Type B pancreatic cell (in vitro differentiated cells): ENCODE results near the gene SRGAP1. TPM values are rescaled to one million over a fixed set of nuclear protein-coding genes. Genes with fewer than 3 reads are reported as not detected.

Source experiments
- DNase-seq: peaks from one replicate; pipeline ENCODE4 v3.0.0; 2021; ENCODE audit warnings: mixed read lengths; ENCODE audit not compliant: unreplicated experiment; ENCODE audit errors: extremely low spot score
- H3K27ac Mint-ChIP-seq: 2 replicates; pipeline ENCODE4 v1.8.0; 2021; ENCODE audit warnings: mild to moderate bottlenecking, mixed read lengths
- H3K27me3 Mint-ChIP-seq: 2 replicates; pipeline ENCODE4 v1.8.0; 2021; ENCODE audit warnings: mixed read lengths
- H3K36me3 Mint-ChIP-seq: 2 replicates; pipeline ENCODE4 v1.8.0; 2021; ENCODE audit warnings: mixed read lengths
- H3K4me1 Mint-ChIP-seq: one replicate; pipeline ENCODE4 v1.8.0; 2021; ENCODE audit warnings: mixed read lengths; ENCODE audit not compliant: unreplicated experiment
- H3K4me3 Mint-ChIP-seq: 2 replicates; pipeline ENCODE4 v1.8.0; 2021; ENCODE audit warnings: mild to moderate bottlenecking, mixed read lengths
- H3K9me3 Mint-ChIP-seq: 2 replicates; pipeline ENCODE4 v1.8.0; 2021; ENCODE audit warnings: mixed read lengths
- CTCF ChIP-seq: fragments of 200-600 bp; sonication (generic); conservative IDR thresholded peaks from 2 replicates; pipeline ENCODE4 v1.5.0; 2021; ENCODE audit warnings: antibody characterized with exemption, mild to moderate bottlenecking
- total RNA-seq: library from RNA; stranded (reverse); gene quantifications from 2 replicates; pipeline ENCODE4 v1.2.1, GENCODE V29; 2021; ENCODE audit warnings: low replicate concordance

SRGAP1 gene
- total RNA-seq, 1 donor from 2014 or later, result 14.9 TPM

GRCh38 chr12:63822352-63822751, 22.1 kb upstream of the SRGAP1 start:
- no peak for TF ChIP-seq CTCF
- Mint-ChIP-seq H3K27me3 (no peaks in the 10 kb centered on the region), H3K4me1 (no peaks in the 10 kb centered on the region), H3K4me3 (no peak overlapping the region), H3K27ac (no peak overlapping the region), H3K9me3 (peaks cover 8% of the 10 kb centered on the region), H3K36me3 (no peaks in the 10 kb centered on the region)
- DNase-seq, result no peak

- no peaks in the 10 kb centered on the region for H3K36me3 Mint-ChIP-seq
- no peak for TF ChIP-seq CTCF
- no peak overlapping the region for H3K27ac Mint-ChIP-seq
- no peaks in the 10 kb centered on the region for H3K27me3 Mint-ChIP-seq
- H3K9me3 Mint-ChIP-seq, result peaks cover 8% of the 10 kb centered on the region
- H3K4me3 Mint-ChIP-seq, result no peak overlapping the region
- no peak for DNase-seq
- H3K4me1 Mint-ChIP-seq, result no peaks in the 10 kb centered on the region
These were observed 21.5 kb upstream of the SRGAP1 start for GRCh38 chr12:63823040-63823439.

GRCh38 chr12:63826006-63826585, 18.4 kb upstream of the SRGAP1 start:
- no peaks in the 10 kb centered on the region for H3K36me3 Mint-ChIP-seq
- H3K9me3 Mint-ChIP-seq, result peaks cover 7% of the 10 kb centered on the region
- H3K27me3 Mint-ChIP-seq, result no peaks in the 10 kb centered on the region
- H3K4me3 Mint-ChIP-seq, result no peak overlapping the region
- H3K4me1 Mint-ChIP-seq, result no peaks in the 10 kb centered on the region
- DNase-seq, result no peak
- no peak overlapping the region for H3K27ac Mint-ChIP-seq
- peak; percentile 91 for TF ChIP-seq CTCF

DNA sequence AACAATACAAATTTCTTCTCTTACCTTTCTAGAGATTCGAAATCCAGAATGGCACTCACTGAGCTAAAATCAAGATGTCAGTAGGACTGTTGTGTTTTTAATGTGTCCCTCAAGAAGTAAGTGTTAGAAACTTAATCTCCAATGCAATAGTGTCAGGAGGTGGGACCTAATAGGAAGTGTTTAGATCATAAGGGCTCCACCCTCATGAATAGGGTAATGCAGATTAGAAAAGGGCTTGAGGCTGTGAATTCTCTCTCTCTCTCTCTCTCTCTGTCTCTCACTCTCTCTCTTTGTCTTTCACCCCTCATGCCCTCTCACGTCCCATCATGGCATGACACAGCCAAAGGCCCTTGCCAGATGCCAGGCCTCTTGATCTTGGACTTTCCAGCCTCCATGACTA, 15.6 kb upstream of the SRGAP1 start:
- Mint-ChIP-seq H3K27me3 (peaks cover 5% of the 10 kb centered on the region), H3K36me3 (no peaks in the 10 kb centered on the region), H3K9me3 (peaks cover 7% of the 10 kb centered on the region), H3K4me3 (no peak overlapping the region), H3K27ac (no peak overlapping the region), H3K4me1 (no peaks in the 10 kb centered on the region)
- TF ChIP-seq CTCF, result no peak
- no peak for DNase-seq

GRCh38 chr12:63836046-63836445, 8.5 kb upstream of the SRGAP1 start:
- no peak for DNase-seq
- H3K27me3 Mint-ChIP-seq, result peaks cover 13% of the 10 kb centered on the region
- H3K36me3 Mint-ChIP-seq, result no peaks in the 10 kb centered on the region
- H3K27ac Mint-ChIP-seq, result no peak overlapping the region
- H3K9me3 Mint-ChIP-seq, result no peaks in the 10 kb centered on the region
- H3K4me3 Mint-ChIP-seq, result no peak overlapping the region
- no peak for TF ChIP-seq CTCF
- no peaks in the 10 kb centered on the region for H3K4me1 Mint-ChIP-seq

- H3K9me3 Mint-ChIP-seq, result no peaks in the 10 kb centered on the region
- H3K36me3 Mint-ChIP-seq, result no peaks in the 10 kb centered on the region
- H3K27ac Mint-ChIP-seq, result no peak overlapping the region
- H3K4me3 Mint-ChIP-seq, result no peak overlapping the region
- H3K4me1 Mint-ChIP-seq, result no peaks in the 10 kb centered on the region
- peaks cover 8% of the 10 kb centered on the region for H3K27me3 Mint-ChIP-seq
- no peak for TF ChIP-seq CTCF
- no peak for DNase-seq
These were observed 7.6 kb upstream of the SRGAP1 start for GRCh38 chr12:63836936-63837335.
